Measurements from ENCODE around the gene FTMT.

The FTMT gene

GRCh38 chr5:121867403-121867802 is 15.7 kb downstream of the FTMT start:
- no peak overlapping the region for H3K4me3 ChIP-seq (replicated peaks; ENCODE audit: low read depth, low read length)
- no peak for TF ChIP-seq CTCF (IDR thresholded peaks at IDR 0.05; ENCODE audit: insufficient read depth, low read length, poor library complexity, severe bottlenecking)
- H3K36me3 ChIP-seq (ENCODE audit: control insufficient read depth, insufficient read depth, low read length) = no peaks in the 10 kb centered on the region
- no peak for DNase-seq (ENCODE audit: extremely low read depth, insufficient read length)
- no peaks in the 10 kb centered on the region for H3K27me3 ChIP-seq (replicated peaks; ENCODE audit: control insufficient read depth, insufficient read depth, low read length)

- Histone ChIP-seq H3K27me3 (replicated peaks; ENCODE audit: control insufficient read depth, insufficient read depth, low read length) (no peaks in the 10 kb centered on the region), H3K36me3 (ENCODE audit: control insufficient read depth, insufficient read depth, low read length) (no peaks in the 10 kb centered on the region), H3K4me3 (replicated peaks; ENCODE audit: low read depth, low read length) (no peak overlapping the region)
- TF ChIP-seq CTCF (IDR thresholded peaks at IDR 0.05; ENCODE audit: insufficient read depth, low read length, poor library complexity, severe bottlenecking) = no peak
- DNase-seq (ENCODE audit: extremely low read depth, insufficient read length) = no peak
Observed at GRCh38 chr5:121870489-121870888, 18.8 kb downstream of the FTMT start.

- no peaks in the 10 kb centered on the region for H3K27me3 ChIP-seq (replicated peaks; ENCODE audit: control insufficient read depth, insufficient read depth, low read length)
- DNase-seq (ENCODE audit: extremely low read depth, insufficient read length) = no peak
- no peak overlapping the region for H3K4me3 ChIP-seq (replicated peaks; ENCODE audit: low read depth, low read length)
- no peaks in the 10 kb centered on the region for H3K36me3 ChIP-seq (ENCODE audit: control insufficient read depth, insufficient read depth, low read length)
- no peak for TF ChIP-seq CTCF (IDR thresholded peaks at IDR 0.05; ENCODE audit: insufficient read depth, low read length, poor library complexity, severe bottlenecking)
Observed at GRCh38 chr5:121872856-121873255, 21.2 kb downstream of the FTMT start.

- H3K4me3 ChIP-seq (replicated peaks; ENCODE audit: low read depth, low read length) = no peak overlapping the region
- TF ChIP-seq CTCF (IDR thresholded peaks at IDR 0.05; ENCODE audit: insufficient read depth, low read length, poor library complexity, severe bottlenecking) = no peak
- no peak for DNase-seq (ENCODE audit: extremely low read depth, insufficient read length)
- no peaks in the 10 kb centered on the region for H3K27me3 ChIP-seq (replicated peaks; ENCODE audit: control insufficient read depth, insufficient read depth, low read length)
- no peaks in the 10 kb centered on the region for H3K36me3 ChIP-seq (ENCODE audit: control insufficient read depth, insufficient read depth, low read length)
Observed at GRCh38 chr5:121873409-121873808, 21.7 kb downstream of the FTMT start.

- H3K27me3 ChIP-seq (replicated peaks; ENCODE audit: control insufficient read depth, insufficient read depth, low read length) = no peaks in the 10 kb centered on the region
- no peak for DNase-seq (ENCODE audit: extremely low read depth, insufficient read length)
- no peak overlapping the region for H3K4me3 ChIP-seq (replicated peaks; ENCODE audit: low read depth, low read length)
- no peak for TF ChIP-seq CTCF (IDR thresholded peaks at IDR 0.05; ENCODE audit: insufficient read depth, low read length, poor library complexity, severe bottlenecking)
- H3K36me3 ChIP-seq (ENCODE audit: control insufficient read depth, insufficient read depth, low read length) = no peaks in the 10 kb centered on the region
Observed at GRCh38 chr5:121885630-121886029, 33.9 kb downstream of the FTMT start.

GRCh38 chr5:121887727-121888126 is 36.0 kb downstream of the FTMT start:
- Histone ChIP-seq H3K27me3 (replicated peaks; ENCODE audit: control insufficient read depth, insufficient read depth, low read length) (no peaks in the 10 kb centered on the region), H3K4me3 (replicated peaks; ENCODE audit: low read depth, low read length) (no peak overlapping the region), H3K36me3 (ENCODE audit: control insufficient read depth, insufficient read depth, low read length) (no peaks in the 10 kb centered on the region)
- no peak for TF ChIP-seq CTCF (IDR thresholded peaks at IDR 0.05; ENCODE audit: insufficient read depth, low read length, poor library complexity, severe bottlenecking)
- no peak for DNase-seq (ENCODE audit: extremely low read depth, insufficient read length)
